Panc1 (cell line): Measurements from ENCODE around the gene HCFC1R1.

Experiments
- SIN3A ChIP-seq: IDR thresholded peaks from 2 replicates; pipeline ENCODE4 v1.6.1; 2012; ENCODE audit warnings: low read depth, mild to moderate bottlenecking, low read length, moderate library complexity, borderline replicate concordance; ENCODE audit not compliant: insufficient read depth
- TF ChIP-seq, protein P1 (sequence below): fragments of 450-650 bp; IDR thresholded peaks from 2 replicates; pipeline ENCODE4 v1.5.1; 2017; ENCODE audit warnings: mild to moderate bottlenecking

DNA sequence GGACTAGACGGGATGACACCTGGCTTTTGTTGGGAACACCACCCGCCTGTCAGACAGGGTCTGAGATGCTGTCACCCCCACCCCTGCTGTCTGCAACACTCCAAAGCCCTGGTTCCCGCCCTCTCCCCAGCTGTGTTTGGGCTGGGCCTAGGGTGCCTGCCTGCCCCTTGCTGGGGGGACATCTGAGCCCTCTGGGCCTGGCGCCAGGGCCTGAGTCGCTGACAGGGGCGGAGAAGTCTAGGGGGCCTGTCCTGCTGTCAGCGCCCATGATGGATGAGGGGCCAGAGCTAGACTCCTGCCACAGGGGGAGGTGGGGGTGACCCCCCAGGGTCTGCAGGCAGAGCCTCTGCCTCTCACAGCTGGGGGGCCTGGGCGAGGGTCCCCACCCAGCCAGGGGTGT lies 35.9 kb downstream of the HCFC1R1 start:
- TF ChIP-seq, protein P1, sequence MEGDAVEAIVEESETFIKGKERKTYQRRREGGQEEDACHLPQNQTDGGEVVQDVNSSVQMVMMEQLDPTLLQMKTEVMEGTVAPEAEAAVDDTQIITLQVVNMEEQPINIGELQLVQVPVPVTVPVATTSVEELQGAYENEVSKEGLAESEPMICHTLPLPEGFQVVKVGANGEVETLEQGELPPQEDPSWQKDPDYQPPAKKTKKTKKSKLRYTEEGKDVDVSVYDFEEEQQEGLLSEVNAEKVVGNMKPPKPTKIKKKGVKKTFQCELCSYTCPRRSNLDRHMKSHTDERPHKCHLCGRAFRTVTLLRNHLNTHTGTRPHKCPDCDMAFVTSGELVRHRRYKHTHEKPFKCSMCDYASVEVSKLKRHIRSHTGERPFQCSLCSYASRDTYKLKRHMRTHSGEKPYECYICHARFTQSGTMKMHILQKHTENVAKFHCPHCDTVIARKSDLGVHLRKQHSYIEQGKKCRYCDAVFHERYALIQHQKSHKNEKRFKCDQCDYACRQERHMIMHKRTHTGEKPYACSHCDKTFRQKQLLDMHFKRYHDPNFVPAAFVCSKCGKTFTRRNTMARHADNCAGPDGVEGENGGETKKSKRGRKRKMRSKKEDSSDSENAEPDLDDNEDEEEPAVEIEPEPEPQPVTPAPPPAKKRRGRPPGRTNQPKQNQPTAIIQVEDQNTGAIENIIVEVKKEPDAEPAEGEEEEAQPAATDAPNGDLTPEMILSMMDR, result no peak
- TF ChIP-seq SIN3A, result no peak
